IMR-90 (cell line): Measurements from ENCODE around the gene SLC39A6.

Experiments used
- CHD1 ChIP-seq: IDR thresholded peaks from 2 replicates; pipeline ENCODE4 v1.6.1; 2012; ENCODE audit warnings: low read depth, low read length, improper control_type of control experiment
- CTCF ChIP-seq: conservative IDR thresholded peaks from 2 replicates; pipeline ENCODE4 v1.5.1; 2012; ENCODE audit warnings: mild to moderate bottlenecking, low read depth, low read length, improper control_type of control experiment
- RAD21 ChIP-seq: IDR thresholded peaks from 2 replicates; pipeline ENCODE4 v1.6.1; 2012; ENCODE audit warnings: low read length, improper control_type of control experiment

- no peak for TF ChIP-seq RAD21
- no peak for TF ChIP-seq CTCF
- TF ChIP-seq CHD1: no peak
Observed at GRCh38 chr18:36141576-36141975, 12.4 kb upstream of the SLC39A6 start.
